HG02973 (cell line): ENCODE data around the gene UGGT2.
"Not testable (repeated sequence)": the region's sequence is repeated elsewhere in the genome, so short reads cannot be mapped to it uniquely, and the experiment has no call there.

ENCODE experiments used
- ATAC-seq: cut with Tn5 transposase; IDR thresholded peaks from one replicate; pipeline ENCODE4 v1.9.1; 2021; ENCODE audit warnings: moderate library complexity; ENCODE audit not compliant: unreplicated experiment

UGGT2 gene

DNA sequence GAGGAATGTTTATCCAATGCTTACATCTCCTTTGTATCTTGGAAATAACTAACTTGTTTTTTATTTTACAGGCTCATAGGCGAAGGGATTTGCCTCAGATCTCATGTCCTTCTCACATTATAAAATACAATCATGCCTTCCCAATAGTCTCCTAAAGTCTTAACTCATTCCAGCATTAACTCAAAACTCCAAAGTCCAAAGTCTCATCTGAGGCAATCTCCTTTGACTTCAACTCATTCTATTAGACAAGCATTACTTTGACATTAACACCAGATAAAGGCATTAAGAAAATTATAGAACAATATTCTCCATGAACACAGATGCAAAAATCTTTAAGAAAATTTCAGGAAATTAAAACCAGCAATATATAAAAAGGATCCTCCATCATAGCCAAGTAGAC is 238.7 kb downstream of the UGGT2 start:
- ATAC-seq, result no peak

DNA sequence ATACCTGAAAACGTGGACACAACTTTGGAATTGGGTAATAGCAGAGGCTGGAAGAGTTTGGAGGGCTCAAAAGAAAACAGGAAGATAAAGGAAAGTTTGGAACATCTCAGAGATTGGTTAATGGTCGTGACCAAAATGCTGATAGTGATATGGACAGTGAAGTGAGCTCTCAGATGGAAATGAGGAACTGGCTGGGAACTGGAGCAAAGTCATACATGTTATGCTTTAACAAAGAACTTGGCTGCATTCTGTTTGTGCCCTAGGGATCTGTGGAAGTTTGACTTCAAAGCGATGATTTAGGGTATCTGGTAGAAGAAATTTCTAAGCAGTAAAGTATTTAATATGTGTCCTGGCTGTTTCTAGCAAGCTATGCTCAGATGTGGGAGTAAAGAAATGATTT is 240.1 kb downstream of the UGGT2 start:
- ATAC-seq, result no peak

DNA sequence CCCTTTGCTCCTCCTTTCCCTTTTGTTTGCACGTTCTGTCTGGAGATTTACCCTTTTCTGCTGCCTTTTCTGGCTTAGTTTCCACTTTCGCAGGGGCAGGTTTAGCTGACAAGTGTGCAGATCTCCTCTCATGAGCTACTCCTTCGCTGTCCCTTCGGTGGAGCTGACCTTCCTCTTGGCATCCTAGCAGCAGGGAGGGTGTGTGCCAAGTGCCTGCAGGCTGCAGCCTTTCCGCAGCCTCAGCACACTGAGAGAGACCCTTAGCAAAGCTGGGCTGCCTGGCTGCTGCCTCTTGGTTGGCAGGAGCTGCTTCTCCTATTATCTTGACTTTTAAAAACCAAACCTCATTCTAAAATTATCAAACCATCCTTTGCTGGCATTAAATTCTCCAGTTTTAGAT is 243.8 kb downstream of the UGGT2 start:
- no peak for ATAC-seq

DNA sequence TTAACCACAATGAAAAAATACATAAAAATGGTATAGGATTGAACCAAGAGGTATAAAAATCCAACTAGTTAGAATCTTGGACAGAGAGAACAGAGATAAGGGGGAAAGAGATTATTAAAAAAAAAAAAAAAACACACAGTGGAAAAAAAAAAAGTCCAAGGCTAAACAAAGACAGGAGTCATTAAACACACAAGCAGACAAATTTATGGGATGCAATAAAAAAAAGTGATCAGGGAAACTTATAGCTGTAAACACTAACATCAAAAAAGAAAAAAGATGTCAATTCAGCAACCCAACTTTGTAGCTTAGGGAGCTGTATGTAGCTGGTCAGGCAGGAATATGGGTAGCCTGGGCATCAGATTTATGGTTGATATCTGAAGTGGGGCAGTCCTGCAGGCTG is 247.3 kb downstream of the UGGT2 start:
- no peak for ATAC-seq

DNA sequence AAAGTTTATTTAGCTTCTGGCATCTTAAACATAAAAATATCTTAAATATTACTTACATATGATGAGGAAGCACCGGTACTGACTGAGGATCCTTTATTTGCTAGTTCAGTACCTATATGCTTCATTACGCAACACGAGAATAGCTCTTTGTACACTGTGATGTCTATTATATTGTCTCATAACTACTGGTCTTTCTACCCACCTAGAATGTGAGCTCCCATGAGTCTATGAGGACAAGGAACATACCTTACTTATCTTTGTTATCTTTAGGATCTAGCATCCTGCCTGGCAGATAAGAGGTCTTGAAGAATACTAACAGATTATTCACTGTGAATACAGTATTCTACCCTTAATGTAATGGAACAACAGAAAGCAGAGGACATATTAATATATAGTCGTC is 251.4 kb downstream of the UGGT2 start:
- ATAC-seq, result no peak

DNA sequence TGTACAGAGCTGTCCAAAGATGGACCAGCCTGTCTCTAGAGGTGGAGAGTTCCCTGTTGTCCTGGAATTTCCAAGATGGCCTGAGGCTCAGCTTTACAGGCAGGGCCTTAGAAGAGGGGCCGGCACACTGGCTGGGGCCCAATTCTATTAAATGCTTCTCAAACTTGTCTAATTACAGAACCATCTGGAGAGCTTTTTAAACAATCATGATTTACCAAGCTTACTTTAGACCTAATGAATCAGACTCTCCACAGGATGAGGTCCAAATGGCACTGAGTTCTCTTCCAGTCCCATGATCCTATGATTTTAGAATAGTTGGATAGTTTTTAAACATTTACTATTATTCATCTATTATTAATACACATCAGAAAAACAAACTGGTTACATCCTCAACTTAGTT is 252.8 kb downstream of the UGGT2 start:
- no peak for ATAC-seq

DNA sequence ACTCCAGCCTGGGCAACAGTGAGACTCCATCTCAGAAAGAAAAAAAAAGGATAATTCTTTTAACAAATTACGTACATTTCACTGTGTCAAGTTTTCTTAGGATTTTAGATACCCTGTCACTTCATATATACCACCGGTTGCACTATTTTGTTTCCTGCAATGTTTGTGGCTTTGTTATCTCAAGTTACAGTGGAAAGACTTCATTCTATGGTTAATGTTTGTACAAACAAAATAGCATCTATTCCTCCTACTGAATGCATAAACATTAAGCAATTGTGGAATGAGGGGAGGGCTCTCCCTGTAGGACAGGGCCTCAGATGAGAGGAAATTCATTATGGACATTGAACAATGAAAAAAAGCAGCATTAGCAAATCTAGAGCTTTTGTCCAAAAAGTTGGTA is 256.2 kb downstream of the UGGT2 start:
- ATAC-seq, result no peak

DNA sequence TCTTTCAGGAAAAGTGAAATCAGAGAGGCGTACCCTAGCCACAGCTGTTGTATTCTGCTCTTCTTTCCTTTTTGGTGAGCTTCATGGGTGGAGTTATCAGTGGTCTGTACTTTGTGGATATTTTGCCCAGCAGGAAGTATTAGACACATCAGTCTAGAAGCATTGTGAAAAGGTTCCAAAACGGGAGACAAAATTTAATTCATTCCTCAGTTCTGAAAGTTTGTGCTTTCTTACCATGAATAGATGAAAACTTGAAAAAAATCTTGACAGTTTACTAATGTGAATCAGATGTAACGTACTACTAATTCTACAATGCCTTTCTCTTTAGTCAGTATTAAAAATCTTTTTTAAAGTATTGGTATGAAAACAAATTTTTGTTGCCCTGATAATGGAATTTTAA is 259.4 kb downstream of the UGGT2 start:
- no peak for ATAC-seq

DNA sequence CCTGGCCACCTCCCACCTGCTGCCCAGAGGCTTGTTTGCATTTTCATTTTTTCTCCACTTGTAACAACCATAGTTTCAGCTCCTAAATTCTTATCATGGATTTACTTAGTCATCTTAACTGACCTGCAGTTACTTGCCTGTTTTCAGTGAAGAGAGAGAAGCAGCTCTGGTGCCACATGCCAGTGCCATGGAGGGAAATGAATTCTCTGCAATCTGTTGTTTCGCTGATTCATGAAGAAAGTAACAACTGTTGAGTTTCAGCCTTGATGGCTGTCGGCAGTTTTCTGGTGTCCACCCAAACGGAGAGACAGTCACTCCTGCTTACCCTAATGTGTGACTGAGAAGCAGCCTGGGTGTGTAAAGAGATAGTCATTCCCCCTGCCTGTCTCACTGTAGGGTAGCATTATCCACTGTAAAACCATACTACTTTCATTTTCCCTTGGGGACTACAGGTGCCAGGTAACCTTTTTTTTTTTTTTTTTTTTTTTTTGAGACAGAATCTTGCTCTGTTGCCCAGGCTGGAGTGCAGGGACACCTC is 260.1 kb downstream of the UGGT2 start:
- ATAC-seq, result no peak

DNA sequence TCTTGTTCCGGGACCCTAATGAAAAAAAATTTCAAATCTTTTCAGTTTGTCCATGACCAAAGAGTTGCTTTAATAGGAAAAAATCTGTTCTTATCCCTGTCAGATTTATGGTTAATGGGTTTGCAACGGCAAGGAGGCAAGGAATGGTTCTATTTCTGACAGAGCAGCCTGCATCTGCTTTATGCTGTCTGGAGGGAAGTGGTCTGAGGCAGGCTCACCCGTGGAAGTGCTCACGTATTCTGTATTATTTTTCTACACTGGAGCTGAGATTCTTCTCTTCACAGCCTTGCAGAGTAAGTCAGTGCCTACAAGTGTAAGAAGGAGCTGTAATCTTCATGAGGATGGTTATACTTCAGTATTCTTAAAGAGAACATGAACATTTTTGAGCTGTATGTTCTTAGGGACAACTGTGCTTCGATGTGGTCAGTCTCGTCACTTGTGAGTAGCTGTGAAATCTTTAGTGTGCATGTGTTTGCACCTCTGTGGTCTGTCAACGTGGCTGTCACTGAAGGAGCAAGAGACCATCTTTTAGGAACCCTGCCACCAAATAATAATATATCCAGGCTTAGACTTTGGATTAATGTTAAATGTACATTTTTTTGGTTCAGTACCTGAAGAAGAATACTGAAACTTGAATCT is 262.0 kb downstream of the UGGT2 start:
- ATAC-seq, result no peak

DNA sequence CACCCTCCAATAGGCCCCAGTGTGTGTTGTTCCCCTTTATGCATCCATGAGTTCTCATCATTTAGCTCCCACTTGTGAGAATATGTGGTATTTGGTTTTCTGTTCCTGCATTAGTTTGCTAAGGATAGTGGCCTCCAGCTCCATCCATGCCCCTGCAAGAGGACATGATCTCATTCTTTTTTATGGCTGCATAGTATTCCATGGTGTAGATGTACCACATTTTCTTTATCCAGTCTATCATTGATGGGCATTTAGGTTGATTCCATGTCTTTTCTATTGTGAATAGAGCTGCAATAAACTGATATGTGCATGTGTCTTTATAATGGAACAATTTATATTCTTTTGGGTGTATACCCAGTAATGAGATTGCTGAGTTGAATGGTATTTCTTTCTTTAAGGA is 263.9 kb downstream of the UGGT2 start:
- ATAC-seq, result not testable (repeated sequence)

DNA sequence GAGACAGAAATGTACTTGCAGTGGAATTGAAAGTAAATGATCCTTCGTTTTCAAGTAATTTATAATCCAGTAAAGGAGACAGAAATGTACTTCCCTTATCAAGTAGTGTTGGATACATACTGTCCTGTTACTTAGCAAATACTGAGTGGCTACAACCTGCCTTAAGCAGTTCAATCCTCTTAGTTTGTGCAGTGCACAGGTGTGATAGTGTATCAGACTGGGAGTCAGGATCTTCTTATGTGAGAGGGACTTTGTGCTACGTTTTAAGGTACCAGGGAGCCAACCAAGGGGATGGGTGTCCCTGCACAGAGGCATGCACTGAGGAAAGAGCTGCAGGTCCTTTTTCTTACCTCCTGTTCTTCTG is 265.1 kb downstream of the UGGT2 start:
- no peak for ATAC-seq

DNA sequence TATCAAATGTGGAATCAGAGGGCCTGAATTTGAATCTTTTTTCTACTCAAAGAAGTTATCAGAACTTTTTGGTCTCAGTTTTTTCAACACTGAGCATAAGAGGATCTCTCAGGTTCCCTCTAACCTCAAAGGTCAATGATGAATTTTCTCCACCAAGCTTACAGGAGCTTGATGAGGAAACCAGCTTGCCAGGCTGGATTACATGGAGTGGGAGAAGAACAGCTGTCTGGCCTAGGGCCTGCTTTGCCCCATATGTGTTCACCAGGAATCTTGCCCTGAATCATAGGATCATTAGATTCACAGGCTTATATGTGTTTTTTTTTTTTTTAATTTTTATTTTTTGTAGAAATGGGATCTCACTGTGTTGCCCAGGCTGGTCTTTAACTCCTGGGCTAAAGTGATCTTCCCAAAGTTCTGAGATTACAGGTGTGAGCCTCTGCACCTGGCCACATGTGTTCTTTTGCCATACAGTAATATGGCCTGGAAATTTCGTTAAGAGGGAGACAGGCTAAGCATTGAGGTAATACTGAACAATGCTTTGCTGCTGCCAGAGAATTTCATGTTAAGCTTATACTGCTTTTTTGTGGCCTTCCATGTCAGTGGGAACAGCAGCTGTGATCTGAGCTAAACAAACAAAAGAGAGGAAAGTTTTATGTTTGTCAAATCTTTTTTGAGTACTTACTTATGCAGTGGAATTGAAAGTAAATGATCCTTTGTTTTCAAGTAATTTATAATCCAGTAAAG is 265.7 kb downstream of the UGGT2 start:
- ATAC-seq, result no peak

DNA sequence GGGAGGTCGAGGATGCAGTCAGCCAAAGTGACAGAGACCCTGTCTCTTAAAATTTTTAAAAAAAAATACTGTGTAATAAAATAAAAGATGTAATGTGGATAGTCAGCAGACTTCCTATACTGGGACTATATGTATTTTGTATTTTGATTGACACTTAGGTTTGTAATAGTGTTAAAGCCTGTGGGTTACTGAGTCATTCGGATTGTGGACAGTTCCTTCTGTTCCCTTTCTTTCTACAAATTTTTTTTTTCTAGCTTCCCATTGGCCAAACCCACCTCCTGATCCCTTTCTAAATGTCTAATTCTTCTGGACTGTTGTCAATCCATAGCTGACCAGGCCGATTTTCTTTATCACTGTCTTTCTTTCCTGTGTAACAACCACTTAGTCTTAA is 268.3 kb downstream of the UGGT2 start:
- ATAC-seq, result no peak

DNA sequence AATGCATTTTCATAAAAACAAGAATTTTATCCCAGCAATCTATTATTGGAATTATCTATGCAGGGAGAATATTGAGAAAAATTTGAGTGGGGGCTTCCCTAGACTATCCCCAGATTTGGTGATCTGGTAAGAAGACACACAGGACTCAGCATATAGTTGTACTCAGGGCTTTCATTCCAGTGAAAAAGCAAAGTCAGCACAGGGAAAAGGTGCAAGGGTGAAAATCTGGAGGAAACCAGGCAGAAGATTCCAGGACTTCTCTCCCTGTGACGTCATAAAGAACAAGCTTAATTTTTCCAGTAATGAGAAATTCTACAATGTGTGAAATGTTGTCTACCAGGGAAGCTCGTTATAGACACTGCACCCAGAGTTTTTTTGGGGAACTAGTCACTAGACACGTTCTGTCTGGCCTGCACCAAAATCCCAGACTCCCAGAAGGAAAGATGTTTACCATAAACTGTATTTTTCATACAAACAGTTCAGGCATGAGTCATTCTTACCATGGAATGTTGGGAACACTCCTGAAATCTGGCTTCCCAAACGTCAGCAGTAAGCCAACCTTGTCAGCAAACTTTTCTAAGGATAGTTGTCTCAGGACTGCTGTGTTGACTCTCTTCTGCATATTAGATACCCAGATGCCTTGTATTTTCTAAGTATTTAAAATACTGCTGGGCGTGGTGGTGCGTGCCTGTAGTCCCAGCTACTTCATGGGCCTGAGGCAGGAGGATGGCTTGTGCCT is 268.9 kb downstream of the UGGT2 start:
- ATAC-seq, result no peak

DNA sequence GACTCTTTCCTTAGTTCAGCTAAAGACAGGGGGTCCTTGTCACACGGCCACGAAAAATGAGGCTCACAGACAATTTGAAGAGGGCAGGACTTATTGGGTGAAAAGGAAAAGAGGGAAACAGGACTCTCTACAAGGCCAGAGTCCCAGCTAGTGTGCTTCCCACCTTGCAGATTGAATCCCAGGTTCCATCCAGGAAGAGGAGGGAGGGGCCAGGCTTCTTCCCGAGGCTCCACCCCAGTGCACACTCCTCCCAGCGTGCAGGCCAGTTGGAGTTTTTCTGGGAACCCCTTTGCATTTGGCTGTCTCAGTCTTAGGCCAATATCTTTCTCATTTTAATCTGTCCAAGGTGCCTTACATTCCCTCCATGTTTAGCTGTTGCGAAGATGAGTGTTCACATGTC is 269.5 kb downstream of the UGGT2 start:
- no peak for ATAC-seq

DNA sequence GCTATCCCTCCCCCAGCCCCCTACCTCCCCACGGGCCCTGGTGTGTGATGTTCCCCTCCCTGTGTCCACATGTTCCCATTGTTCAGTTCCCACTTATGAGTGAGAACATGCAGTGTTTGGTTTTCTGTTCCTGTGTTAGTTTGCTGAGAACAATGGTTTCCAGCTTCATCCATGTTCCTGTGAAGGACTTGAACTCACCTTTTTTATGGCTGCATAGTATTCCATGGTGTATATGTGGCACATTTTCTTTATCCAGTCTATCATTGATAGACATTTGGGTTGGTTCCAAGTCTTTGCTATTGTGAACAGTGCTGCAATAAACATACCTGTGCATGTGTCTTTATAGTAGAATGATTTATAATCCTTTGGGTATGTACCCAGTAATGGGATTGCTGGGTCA is 271.3 kb downstream of the UGGT2 start:
- not testable (repeated sequence) for ATAC-seq

DNA sequence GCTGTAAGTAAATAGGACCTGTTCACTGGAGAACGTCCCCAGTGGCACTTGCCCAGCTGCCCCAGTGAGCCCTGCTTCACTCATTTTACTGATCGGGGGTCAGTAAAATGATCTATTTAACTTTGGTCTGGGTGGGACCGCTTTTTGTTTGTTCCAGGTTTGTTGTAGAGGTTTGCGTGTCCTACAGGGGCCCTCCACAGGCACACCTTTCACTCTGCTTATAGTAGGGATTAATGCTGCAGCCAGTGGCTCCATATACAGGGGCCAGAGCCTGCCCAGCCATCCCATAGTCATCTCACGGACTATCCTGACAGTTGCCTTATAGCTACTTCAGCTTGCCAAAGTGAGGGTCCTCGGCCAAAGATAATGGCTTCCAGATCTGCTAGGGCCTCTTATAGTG is 272.2 kb downstream of the UGGT2 start:
- no peak for ATAC-seq

DNA sequence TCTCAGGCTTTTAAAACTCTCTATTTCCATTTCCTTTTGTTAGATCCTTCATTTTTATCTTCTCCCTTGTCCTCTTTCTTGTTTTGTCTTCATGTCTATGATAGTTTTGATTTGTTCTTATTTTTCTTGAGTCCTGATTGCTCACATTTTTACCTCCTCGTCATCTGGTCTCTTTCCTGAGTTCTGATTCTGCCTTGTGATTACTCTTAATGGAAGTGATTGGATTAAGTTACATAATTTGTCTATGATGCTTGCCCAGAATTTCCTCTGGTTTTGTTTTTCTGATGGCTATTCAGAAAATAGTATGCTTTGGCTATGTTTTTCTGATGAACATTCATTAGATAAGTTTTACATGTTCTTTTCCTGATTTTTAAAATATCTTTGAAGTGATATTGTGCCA is 273.7 kb downstream of the UGGT2 start:
- ATAC-seq, result no peak

DNA sequence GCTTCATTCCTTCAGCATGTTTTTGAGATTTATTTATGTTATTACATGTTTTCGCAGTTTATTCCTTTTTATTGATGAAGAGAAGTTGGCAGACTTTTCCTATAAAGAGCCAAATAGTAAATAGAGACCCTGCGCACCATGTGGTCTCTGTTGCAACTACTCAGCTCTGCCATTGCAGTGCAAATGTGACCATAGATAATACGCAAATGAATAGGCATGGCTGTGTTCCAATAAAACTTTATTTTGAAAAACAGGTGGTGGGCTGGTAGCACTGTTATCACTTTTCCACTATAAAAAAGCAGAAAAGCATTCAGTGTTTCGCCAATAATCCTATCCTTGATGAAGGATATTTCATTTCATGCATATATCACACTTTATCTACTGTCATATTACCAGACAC is 281.3 kb downstream of the UGGT2 start:
- ATAC-seq, result no peak

DNA sequence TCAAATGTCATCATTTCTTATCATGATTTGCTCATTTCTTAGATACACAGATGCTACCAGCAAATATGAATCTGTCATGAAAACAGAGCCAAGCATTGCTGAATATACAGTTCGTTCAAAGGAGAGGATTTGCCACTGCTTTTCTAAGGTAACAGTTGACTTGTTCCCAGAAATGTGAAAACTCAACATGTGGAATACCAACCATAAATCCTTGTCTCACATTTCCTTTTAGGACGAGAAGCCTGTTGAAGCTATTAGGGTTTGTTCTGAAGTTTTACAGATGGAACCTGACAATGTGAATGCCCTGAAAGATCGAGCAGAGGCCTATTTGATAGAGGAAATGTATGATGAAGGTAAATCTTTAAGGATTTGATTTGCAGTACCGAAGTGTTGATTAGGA is 289.6 kb downstream of the UGGT2 start:
- ATAC-seq, result no peak

DNA sequence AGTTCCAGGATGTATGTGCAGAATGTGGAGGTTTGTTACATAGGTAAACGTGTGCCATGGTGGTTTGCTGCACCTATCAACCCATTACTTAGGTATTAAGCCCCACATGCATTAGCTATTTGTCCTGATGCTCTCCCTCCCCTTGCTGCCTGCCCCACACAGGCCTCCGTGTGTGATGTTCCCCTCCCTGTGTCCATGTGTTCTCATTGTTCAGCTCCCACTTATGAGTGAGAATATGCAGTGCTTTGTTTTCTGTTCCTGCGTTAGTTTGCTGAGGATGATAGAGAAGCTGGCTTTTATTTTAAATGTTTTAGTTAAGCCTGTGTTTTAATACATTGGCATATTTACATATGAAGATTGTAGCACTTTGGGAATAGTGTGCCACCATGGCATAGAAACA is 290.6 kb downstream of the UGGT2 start:
- not testable (repeated sequence) for ATAC-seq
